Stimulated activated CD8-positive, alpha-beta memory T cell treated with anti-CD3 and anti-CD28 coated beads, Interleukin-12 subunit alpha, Interleukin-12 subunit beta, amount 100 ng/mL, for 4 hours (primary cell): ENCODE results near the gene RAPGEF4.
"Not testable (repeated sequence)": the region's sequence is repeated elsewhere in the genome, so short reads cannot be mapped to it uniquely, and the experiment has no call there.

Source experiments
- DNase-seq: peaks from one replicate; pipeline ENCODE4 v3.0.0-alpha.2; 2020; ENCODE audit warnings: low read depth

The RAPGEF4 gene

DNA sequence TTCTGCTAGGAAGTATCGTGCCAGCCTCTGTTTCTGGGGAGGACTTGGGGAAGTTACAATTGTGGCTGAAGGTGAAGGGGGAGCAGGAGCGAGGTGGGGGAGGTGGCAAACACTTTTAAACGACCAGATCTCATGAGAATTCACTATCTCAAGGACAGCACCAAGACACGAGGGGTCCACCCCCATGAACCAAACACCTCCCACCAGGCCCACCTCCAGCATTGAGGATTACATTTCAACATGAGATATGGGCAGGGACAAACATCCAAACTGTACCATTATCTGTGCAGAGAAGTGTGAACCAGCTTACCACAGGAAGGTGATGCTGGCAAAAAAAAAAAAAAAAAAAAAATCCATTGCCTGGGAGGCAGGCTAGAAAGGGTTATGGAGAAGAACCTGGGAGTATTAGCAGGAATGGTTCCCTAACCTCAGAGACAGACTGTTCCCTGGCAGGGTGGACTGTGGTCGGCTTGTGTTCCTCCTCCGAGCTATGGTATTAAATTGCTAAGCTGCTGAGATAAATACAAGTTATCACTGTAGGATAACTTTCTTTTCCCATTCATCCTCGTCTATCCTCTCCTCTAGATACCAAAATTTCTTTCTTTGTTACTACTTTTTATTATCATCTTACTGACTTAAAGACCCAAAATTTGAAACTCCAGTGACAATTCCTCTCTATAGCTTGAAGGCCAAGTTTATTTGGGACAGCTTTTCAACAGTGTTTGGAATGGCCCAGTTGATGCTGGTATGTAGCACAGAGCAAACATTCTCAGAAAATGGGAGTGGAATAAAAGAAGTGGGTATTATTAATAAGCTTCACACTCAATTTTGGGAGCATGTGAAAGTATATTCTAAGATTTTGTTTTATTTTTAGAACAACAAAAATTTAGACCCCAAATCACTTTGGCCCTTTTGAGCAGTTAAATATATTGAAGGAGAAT lies 266.3 kb downstream of the RAPGEF4 start:
- no peak for DNase-seq

DNA sequence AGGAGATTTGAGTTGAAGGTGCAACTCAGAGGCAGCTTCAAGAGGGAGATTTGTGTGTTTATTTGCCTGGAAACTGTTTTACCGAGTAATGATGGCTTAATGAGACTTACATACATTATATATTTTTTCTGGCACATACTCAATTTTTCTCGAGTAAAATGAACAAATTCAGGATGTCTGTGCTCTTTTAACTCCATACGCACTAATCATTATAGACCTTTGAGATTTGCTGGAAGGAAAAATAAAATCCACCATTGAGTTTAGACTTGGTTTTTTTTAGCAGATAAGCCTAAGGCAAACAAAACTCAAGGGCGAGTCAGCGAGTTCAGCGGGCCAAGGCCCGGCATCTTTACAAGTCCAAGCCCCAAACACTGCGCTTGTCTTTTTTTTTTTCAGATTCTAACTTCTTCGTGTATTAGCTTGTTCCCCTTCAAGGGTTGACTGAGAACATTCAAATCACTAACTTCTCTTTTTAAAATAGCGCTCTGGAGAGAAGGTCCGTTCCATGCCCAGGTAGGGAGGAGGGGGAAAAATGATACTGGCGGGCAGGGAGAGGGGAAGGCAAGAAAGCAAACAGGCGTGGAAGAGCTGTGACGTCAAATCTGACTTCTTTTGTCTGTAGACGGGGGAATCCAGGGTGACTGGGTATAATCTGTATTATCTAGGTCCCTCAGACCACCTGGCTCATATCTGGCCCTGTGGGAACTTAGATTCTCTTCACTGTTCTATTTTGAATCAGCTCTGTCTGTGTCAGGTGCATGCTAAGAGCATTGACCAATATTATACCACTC lies 267.3 kb downstream of the RAPGEF4 start:
- DNase-seq = no peak

- no peak for DNase-seq
Observed at GRCh38 chr2:173008786-173009185, 273.1 kb downstream of the RAPGEF4 start.

DNA sequence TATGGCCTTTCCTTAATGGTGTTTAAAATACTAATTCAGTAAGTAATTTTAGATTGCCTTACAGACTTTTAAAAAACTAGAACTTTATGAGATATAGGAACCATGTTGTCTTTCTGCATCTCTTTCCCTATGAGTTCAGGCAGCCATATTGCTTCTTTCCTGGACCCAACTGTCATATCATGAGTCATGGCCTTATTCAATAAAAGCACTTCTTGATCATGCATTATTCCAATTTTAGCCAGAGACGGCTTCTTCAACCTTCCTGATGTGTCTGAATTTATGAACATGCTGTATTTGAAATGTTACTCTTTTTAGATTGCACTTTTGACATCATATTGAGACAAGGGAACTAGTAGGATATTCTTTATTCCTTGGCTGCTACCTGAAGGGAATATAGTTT lies 274.6 kb downstream of the RAPGEF4 start:
- no peak for DNase-seq

GRCh38 chr2:173016451-173016850 lies 280.8 kb downstream of the RAPGEF4 start:
- DNase-seq = no peak

- no peak for DNase-seq
Observed at GRCh38 chr2:173017646-173018420, 282.2 kb downstream of the RAPGEF4 start.

DNA sequence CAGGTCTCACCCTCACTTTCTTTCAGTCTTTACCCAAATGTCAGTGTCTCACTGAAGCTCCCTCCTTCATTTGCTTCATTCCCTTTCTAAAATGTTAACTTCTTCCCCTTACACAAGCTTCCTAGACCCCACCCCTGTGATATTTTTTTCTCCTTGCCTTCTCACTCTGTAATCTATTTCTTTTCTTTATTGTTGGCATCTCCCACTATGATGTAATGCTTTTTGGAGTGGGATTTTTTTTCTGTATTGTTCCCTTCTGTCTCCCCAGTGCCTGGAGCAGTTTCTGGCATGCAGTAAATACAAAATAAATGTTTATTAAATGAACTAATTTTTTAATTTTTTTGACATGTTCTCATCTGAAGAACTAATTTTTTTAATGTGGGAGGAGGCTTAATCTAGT lies 284.1 kb downstream of the RAPGEF4 start:
- DNase-seq = no peak

- DNase-seq = no peak
Observed at GRCh38 chr2:173021939-173022371, 286.3 kb downstream of the RAPGEF4 start.

GRCh38 chr2:173023718-173024117 lies 288.1 kb downstream of the RAPGEF4 start:
- no peak for DNase-seq

DNA sequence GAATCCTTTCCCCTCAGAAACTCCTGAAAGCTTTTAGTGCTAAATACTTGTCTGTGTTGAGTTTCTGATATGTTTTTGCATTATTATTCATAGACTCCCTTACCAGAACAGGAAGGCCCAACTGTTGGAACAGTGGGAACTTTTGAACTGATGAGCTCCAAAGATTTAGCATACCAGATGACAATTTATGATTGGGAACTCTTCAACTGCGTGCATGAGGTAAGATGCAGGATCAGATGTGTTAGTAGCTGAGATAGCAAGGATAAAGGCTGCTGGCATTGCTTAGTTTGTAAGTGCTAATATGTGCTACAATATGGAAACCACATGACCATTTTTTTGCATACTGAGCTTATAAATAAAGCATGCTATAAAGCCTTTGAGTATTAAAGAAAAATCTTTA lies 290.8 kb downstream of the RAPGEF4 start:
- no peak for DNase-seq

GRCh38 chr2:173027181-173028128 lies 291.8 kb downstream of the RAPGEF4 start:
- peak; percentile 27 for DNase-seq

- DNase-seq = no peak
Observed at GRCh38 chr2:173028141-173028540, 292.5 kb downstream of the RAPGEF4 start.

GRCh38 chr2:173028671-173029070 lies 293.0 kb downstream of the RAPGEF4 start:
- DNase-seq = no peak

DNA sequence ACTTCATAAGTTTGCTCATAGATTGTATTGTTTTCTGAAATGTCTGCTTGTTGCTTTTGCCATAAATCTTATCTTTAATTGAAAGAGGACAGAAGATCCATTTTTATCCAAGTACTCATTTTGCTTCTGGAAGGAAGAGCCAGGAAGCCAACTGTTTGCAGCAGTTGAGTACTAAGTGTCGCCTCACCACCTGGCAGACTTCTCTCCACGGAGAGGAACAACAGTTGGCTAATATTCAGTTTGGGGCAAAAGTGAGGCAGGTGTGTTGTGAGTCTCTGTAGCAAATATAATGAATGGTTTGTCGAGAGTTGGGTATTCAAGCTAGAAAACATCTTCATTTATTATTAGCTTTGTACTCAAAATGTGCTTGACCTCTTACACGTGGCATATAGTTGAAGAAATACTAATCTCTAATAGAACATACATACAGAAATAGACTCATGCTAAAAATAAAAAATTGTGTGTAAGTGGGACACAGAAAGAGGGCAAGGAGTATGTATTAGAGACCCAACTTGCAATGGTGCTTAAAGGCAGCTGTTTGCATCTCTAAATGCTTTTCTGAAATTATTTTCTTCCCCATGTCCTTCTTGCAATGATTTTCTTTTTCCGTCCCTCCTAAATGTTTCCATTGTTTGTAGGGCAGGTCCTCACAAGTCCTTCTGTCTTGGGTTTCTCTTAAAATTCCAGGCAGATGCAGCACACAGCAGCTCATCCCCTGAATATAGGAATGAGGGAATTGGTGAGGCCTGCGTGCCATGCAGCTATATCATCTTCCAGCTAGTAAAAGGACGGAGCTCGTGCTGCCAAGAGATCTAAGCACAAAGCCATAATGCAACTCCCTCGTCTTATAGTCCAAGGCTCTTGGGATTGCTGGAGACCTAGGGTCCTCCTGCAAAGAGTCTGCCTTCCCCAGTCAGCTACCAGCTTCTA lies 295.2 kb downstream of the RAPGEF4 start:
- no peak for DNase-seq

GRCh38 chr2:173032032-173032431 lies 296.4 kb downstream of the RAPGEF4 start:
- no peak for DNase-seq

- no peak for DNase-seq
Observed at GRCh38 chr2:173033084-173033483, 297.4 kb downstream of the RAPGEF4 start.

GRCh38 chr2:173034143-173034542 lies 298.5 kb downstream of the RAPGEF4 start:
- no peak for DNase-seq

DNA sequence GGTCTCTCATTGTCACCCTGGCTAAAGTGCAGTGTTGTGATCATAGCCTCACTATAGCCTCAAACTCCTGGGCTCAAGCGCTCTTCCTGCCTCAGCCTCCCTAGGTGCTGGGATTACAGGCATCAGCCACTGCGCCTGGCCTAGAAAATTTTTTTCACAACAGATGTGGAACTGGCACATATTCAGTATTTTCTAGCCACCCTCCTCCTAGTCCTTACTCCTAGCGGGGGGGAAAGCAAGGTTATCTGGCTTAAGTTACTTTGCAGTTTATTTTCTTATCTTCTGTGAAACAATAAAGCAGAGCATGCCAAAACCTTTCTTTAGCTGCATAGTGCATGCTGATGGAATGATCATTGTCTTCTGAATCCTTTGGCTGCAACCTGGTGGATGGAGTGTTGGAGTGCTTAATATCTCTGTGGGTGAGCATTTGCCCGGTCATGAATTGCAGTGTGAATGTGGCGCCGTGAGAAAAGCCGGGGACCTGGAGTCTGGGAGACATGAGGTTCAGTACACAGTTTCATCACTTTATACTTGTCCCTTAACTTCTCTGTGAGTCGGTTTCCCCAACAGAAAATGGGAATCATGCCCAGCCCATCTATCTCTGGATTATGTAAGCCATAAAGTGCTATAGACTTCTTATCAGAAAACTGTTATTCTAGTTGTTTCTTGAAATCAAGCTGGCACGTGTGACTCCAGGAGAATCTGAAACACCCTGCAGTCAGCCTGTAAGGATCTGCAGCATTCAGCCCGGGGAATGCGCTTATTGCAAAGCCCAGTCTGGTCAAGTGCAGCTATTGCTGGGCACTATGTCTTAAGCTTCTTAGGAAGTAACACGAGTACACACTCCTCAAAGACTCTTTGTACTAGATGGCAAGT lies 301.8 kb downstream of the RAPGEF4 start:
- DNase-seq = no peak

GRCh38 chr2:173038257-173038656 lies 302.6 kb downstream of the RAPGEF4 start:
- not testable (repeated sequence) for DNase-seq
